HepG2 (cell line): ENCODE measurements around the gene APOC3. TPM values are rescaled to one million over a fixed set of nuclear protein-coding genes. Genes with fewer than 3 reads are reported as not detected.

Experiments
- ARNTL ChIP-seq: sonication (generic); formaldehyde crosslinking; IDR thresholded peaks from 2 replicates; pipeline ENCODE4 v1.4.0; 2020; ENCODE audit warnings: mild to moderate bottlenecking, missing genetic modification reagents
- ASH2L ChIP-seq: fragments of 300-600, 200-600 bp; sonication (generic); IDR thresholded peaks from 2 replicates; pipeline ENCODE4 v1.7.0; 2017; ENCODE audit warnings: low read depth, mild to moderate bottlenecking, moderate library complexity, mixed read lengths, low read length; ENCODE audit not compliant: insufficient read length
- CCDC6 ChIP-seq: sonication (generic); formaldehyde crosslinking; IDR thresholded peaks from 2 replicates; pipeline ENCODE4 v1.8.1; 2022; ENCODE audit warnings: mild to moderate bottlenecking, missing genetic modification reagents, moderate library complexity
- HIVEP1 ChIP-seq: sonication (generic); formaldehyde crosslinking; IDR thresholded peaks from 2 replicates; pipeline ENCODE4 v1.4.0; 2020; ENCODE audit warnings: mild to moderate bottlenecking, missing genetic modification reagents
- HNF4A ChIP-seq: sonication (generic); formaldehyde crosslinking; IDR thresholded peaks from 2 replicates; pipeline ENCODE4 v1.4.0; 2020; ENCODE audit warnings: missing genetic modification reagents
- HNF4G ChIP-seq, 2 experiments: sonication (generic) in 1 of 2; formaldehyde crosslinking in 1 of 2; IDR thresholded peaks; 2 replicates each; pipeline versions ENCODE4 v1.4.0 to v1.6.1; 2011 to 2020; ENCODE audit warnings: borderline replicate concordance in 2 of 2, low read depth in 2 of 2, mild to moderate bottlenecking in 2 of 2, low read length in 1 of 2, missing genetic modification reagents in 1 of 2, moderate library complexity in 1 of 2
- HOXA3 ChIP-seq: sonication (generic); formaldehyde crosslinking; IDR thresholded peaks from 2 replicates; pipeline ENCODE4 v1.5.0; 2020; ENCODE audit warnings: missing genetic modification reagents
- IRX3 ChIP-seq: sonication (generic); formaldehyde crosslinking; IDR thresholded peaks from 2 replicates; pipeline ENCODE4 v1.8.1; 2023; ENCODE audit warnings: mild to moderate bottlenecking, low read depth, missing genetic modification reagents, borderline replicate concordance
- KLF16 ChIP-seq, 2 experiments: sonication (generic) in 1 of 2; formaldehyde crosslinking in 1 of 2; IDR thresholded peaks; 2 replicates each; pipeline versions ENCODE4 v1.6.1 to v1.8.0; 2016 to 2023; ENCODE audit warnings: missing genetic modification reagents in 2 of 2, missing compliant biosample characterization in 1 of 2
- MED1 ChIP-seq: sonication (generic); formaldehyde crosslinking; IDR thresholded peaks from 2 replicates; pipeline ENCODE4 v1.4.0; 2020; ENCODE audit warnings: missing genetic modification reagents
- MEIS1 ChIP-seq: sonication (generic); formaldehyde crosslinking; IDR thresholded peaks from 2 replicates; pipeline ENCODE4 v1.9.0; 2021; ENCODE audit warnings: mild to moderate bottlenecking, missing genetic modification reagents, moderate library complexity, borderline replicate concordance
- MXD3 ChIP-seq: IDR thresholded peaks from 2 replicates; pipeline ENCODE4 v1.6.1; 2016; ENCODE audit warnings: mild to moderate bottlenecking, missing biosample characterization, missing genetic modification reagents
- NCOA2 ChIP-seq: sonication (generic); formaldehyde crosslinking; IDR thresholded peaks from 2 replicates; pipeline ENCODE4 v1.8.0; 2022; ENCODE audit warnings: inconsistent platforms
- NCOR1 ChIP-seq: fragments of 200-600 bp; sonication (generic); IDR thresholded peaks from 2 replicates; pipeline ENCODE4 v1.7.0; 2017; ENCODE audit warnings: antibody characterized with exemption, low read length, borderline replicate concordance
- PITX1 ChIP-seq: sonication (generic); formaldehyde crosslinking; IDR thresholded peaks from 2 replicates; pipeline ENCODE4 v1.5.1; 2020; ENCODE audit warnings: mild to moderate bottlenecking, missing genetic modification reagents
- POLR2A ChIP-seq, 2 experiments: IDR thresholded peaks; 2 replicates each; pipeline ENCODE4 v1.6.1; 2011; ENCODE audit warnings: low read depth in 2 of 2, low read length in 2 of 2, mild to moderate bottlenecking in 1 of 2, moderate library complexity in 1 of 2; ENCODE audit not compliant: insufficient read depth in 1 of 2
- RARA ChIP-seq: IDR thresholded peaks from 2 replicates; pipeline ENCODE4 v1.6.1; 2016; ENCODE audit warnings: missing genetic modification reagents, missing compliant biosample characterization
- TRIM24 ChIP-seq: sonication (generic); formaldehyde crosslinking; IDR thresholded peaks from 2 replicates; pipeline ENCODE4 v1.8.0; 2022; ENCODE audit warnings: mild to moderate bottlenecking, missing genetic modification reagents
- USF2 ChIP-seq, 2 experiments: sonication (generic) in 1 of 2; formaldehyde crosslinking in 1 of 2; IDR thresholded peaks; 2 replicates each; pipeline versions ENCODE4 v1.5.1 to v1.6.1; 2011 to 2020; ENCODE audit warnings: borderline replicate concordance in 1 of 2, low read depth in 1 of 2, low read length in 1 of 2, mild to moderate bottlenecking in 1 of 2, missing genetic modification reagents in 1 of 2, moderate library complexity in 1 of 2
- ZFP37 ChIP-seq: sonication (generic); formaldehyde crosslinking; IDR thresholded peaks from 2 replicates; pipeline ENCODE4 v1.4.0; 2020; ENCODE audit warnings: missing genetic modification reagents, borderline replicate concordance
- ZFP82 ChIP-seq: sonication (generic); formaldehyde crosslinking; IDR thresholded peaks from 2 replicates; pipeline ENCODE4 v1.5.1; 2020; ENCODE audit warnings: mild to moderate bottlenecking, missing genetic modification reagents, borderline replicate concordance
- ZNF224 ChIP-seq: sonication (generic); formaldehyde crosslinking; IDR thresholded peaks from 2 replicates; pipeline ENCODE4 v1.5.0; 2020; ENCODE audit warnings: mild to moderate bottlenecking, missing genetic modification reagents
- ZNF3 ChIP-seq: IDR thresholded peaks from 2 replicates; pipeline ENCODE4 v1.7.0; 2017; ENCODE audit warnings: inconsistent platforms
- ZNF331 ChIP-seq: sonication (generic); formaldehyde crosslinking; IDR thresholded peaks from 2 replicates; pipeline ENCODE4 v1.4.0; 2020; ENCODE audit warnings: missing genetic modification reagents
- ZNF562 ChIP-seq: sonication (generic); formaldehyde crosslinking; IDR thresholded peaks from 2 replicates; pipeline ENCODE4 v1.8.0; 2022; ENCODE audit warnings: missing genetic modification reagents, borderline replicate concordance
- ZNF766 ChIP-seq: sonication (generic); formaldehyde crosslinking; IDR thresholded peaks from 2 replicates; pipeline ENCODE4 v1.5.0; 2020; ENCODE audit warnings: missing genetic modification reagents, borderline replicate concordance
- polyA plus RNA-seq, 8 experiments: library from polyadenylated mRNA; depleted of rRNA in 3 of 8; stranded (reverse) in 7 of 8; unstranded in 1 of 8; fragments of >200 nt; fragmentation: Illumina TruSeq in 4 of 8; extraction: Trizol in 4 of 8; gene quantifications; 2 replicates each; pipeline versions ENCODE4 v1.2.1 to v1.2.3, GENCODE V29; 2011 to 2016; ENCODE audit warnings: low read depth in 4 of 8, missing spikeins in 1 of 8, mixed read lengths in 1 of 8; ENCODE audit not compliant: insufficient read depth in 1 of 8
- total RNA-seq, 5 experiments: library from RNA; depleted of rRNA; stranded (reverse); fragments of >200 nt; fragmentation: Illumina TruSeq; extraction: Trizol; gene quantifications; 2 replicates each; pipeline ENCODE4 v1.2.3, GENCODE V29; 2016; ENCODE audit warnings: low read depth in 1 of 5
- TF ChIP-seq, protein P1 (sequence below): sonication (generic); formaldehyde crosslinking; IDR thresholded peaks from 2 replicates; pipeline ENCODE4 v1.4.0; 2020; ENCODE audit warnings: mild to moderate bottlenecking, missing genetic modification reagents

Gene APOC3
- total and polyA plus RNA-seq, 2 of the 13 experiments (the other 11 are each of a cell fraction or from before 2014, with no cell fraction given) = 314 to 687 TPM

DNA sequence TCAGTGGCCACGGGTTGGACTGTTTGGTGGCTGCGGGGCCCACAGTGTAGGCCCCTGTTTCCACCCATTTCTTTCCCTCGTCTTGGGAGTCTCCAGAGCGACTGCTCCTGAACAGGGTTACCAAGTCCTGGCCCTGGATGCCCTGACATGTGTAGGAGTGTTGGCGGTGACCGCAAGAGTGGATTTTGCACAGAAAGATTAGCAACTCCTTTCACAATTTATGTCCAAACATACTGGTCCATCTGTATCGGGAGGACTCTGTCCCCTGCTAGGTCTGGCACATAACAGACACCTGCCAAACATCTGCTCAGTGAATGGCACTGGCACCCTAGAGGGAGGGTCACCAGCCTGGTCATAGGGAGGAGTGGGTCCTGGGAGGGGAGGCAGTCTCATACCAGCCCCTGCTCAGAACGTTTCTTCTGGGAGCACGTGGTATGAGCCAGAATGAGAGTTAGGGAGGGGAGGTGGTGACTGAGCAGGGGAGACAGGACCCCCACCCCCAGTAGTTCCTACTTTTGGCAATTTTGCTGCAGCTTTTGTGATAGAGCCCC lies 11.1 kb downstream of the APOC3 start (continued):
- peak; percentile 76 for TF ChIP-seq PITX1
- TF ChIP-seq ZNF224 (CRISPR knock-in tag) = 0 out of 2 replicates have a peak, but pooled peaks have one; percentile 34
- peak; percentile 58 for TF ChIP-seq MED1 (CRISPR knock-in tag)
- no peak for TF ChIP-seq MEIS1 (CRISPR knock-in tag)
- TF ChIP-seq ARNTL (CRISPR knock-in tag) = no peak
- no peak for TF ChIP-seq ZNF3
- peak in 1 of 2 experiments; percentile 57; a peak in 1 of 4 replicates for TF ChIP-seq POLR2A (IDR thresholded peaks at IDR 0.05; ENCODE audit: insufficient read depth in 1 of 2, low read depth in 2 of 2, low read length in 2 of 2)
- TF ChIP-seq IRX3 (CRISPR knock-in tag) = no peak
- no peak for TF ChIP-seq ZFP37 (CRISPR knock-in tag)
- TF ChIP-seq ZNF766 (CRISPR knock-in tag) = peak; percentile 42; the same call in 1 of the 2 replicates
- TF ChIP-seq MXD3 (CRISPR knock-in tag) = no peak
- TF ChIP-seq, protein P1, sequence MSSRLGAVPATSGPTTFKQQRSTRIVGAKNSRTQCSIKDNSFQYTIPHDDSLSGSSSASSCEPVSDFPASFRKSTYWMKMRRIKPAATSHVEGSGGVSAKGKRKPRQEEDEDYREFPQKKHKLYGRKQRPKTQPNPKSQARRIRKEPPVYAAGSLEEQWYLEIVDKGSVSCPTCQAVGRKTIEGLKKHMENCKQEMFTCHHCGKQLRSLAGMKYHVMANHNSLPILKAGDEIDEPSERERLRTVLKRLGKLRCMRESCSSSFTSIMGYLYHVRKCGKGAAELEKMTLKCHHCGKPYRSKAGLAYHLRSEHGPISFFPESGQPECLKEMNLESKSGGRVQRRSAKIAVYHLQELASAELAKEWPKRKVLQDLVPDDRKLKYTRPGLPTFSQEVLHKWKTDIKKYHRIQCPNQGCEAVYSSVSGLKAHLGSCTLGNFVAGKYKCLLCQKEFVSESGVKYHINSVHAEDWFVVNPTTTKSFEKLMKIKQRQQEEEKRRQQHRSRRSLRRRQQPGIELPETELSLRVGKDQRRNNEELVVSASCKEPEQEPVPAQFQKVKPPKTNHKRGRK (CRISPR knock-in tag) = no peak
- no peak; the same call in 1 of the 2 replicates for TF ChIP-seq ZNF331 (CRISPR knock-in tag)
- no peak for TF ChIP-seq ZFP82 (CRISPR knock-in tag)
- peak in 1 of 2 experiments; percentile 37; a peak in 1 of 4 replicates for TF ChIP-seq KLF16 (CRISPR knock-in tag; IDR thresholded peaks at IDR 0.05)
- peak; percentile 42; the same call in 1 of the 2 replicates for TF ChIP-seq HOXA3 (CRISPR knock-in tag)
- peak; percentile 31; the same call in 1 of the 2 replicates for TF ChIP-seq RARA
- no peak for TF ChIP-seq TRIM24
- peak; percentile 93 for TF ChIP-seq HNF4A
- TF ChIP-seq ZNF562 (CRISPR knock-in tag) = no peak
- TF ChIP-seq NCOR1 = peak; percentile 70; the same call in 1 of the 2 replicates
- peak; percentile 87 for TF ChIP-seq HNF4G (IDR thresholded peaks at IDR 0.05; ENCODE audit: borderline replicate concordance, low read depth, low read length)
- 0 out of 2 replicates have a peak, but pooled peaks have one; percentile 18 for TF ChIP-seq HNF4G (CRISPR knock-in tag; IDR thresholded peaks at IDR 0.05; ENCODE audit: borderline replicate concordance, low read depth)
- 0 out of 2 replicates have a peak, but pooled peaks have one; percentile 16 for TF ChIP-seq USF2 (IDR thresholded peaks at IDR 0.05; ENCODE audit: low read depth, low read length)
- TF ChIP-seq USF2 (CRISPR knock-in tag; IDR thresholded peaks at IDR 0.05; ENCODE audit: borderline replicate concordance) = no peak
- TF ChIP-seq HIVEP1 = 0 out of 2 replicates have a peak, but pooled peaks have one; percentile 43
- peak; percentile 47 for TF ChIP-seq ASH2L
- peak; percentile 67 for TF ChIP-seq NCOA2 (CRISPR knock-in tag)
- TF ChIP-seq CCDC6 = 0 out of 2 replicates have a peak, but pooled peaks have one; percentile 36
